GM12801 (cell line): ENCODE results near the gene FH.

ENCODE experiments used
- TF ChIP-seq, protein P1 (sequence below): IDR thresholded peaks from one replicate; pipeline ENCODE4 v1.5.1; 2011; ENCODE audit warnings: control low read depth; ENCODE audit not compliant: insufficient read length; ENCODE audit errors: extremely low read depth

Gene FH

DNA sequence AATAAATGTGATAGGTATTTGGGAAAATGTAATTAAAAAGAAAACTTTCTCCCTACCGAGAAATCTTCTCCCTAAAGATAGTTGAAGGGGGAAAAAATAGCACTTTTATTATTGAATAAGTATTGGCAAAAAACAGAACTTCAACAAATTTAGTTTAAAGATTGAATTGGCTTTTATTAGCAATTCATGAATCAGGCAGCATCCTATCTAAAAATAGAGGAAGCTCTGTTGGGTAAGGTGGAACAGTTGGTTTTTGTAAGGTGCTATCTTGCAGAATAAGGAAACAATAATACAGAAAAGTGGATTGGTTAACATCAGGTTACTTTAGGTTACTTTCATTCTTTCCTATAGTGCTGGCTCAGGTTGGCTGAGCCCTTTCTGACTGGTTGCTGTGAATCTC lies 62.8 kb downstream of the FH start:
- TF ChIP-seq, protein P1, sequence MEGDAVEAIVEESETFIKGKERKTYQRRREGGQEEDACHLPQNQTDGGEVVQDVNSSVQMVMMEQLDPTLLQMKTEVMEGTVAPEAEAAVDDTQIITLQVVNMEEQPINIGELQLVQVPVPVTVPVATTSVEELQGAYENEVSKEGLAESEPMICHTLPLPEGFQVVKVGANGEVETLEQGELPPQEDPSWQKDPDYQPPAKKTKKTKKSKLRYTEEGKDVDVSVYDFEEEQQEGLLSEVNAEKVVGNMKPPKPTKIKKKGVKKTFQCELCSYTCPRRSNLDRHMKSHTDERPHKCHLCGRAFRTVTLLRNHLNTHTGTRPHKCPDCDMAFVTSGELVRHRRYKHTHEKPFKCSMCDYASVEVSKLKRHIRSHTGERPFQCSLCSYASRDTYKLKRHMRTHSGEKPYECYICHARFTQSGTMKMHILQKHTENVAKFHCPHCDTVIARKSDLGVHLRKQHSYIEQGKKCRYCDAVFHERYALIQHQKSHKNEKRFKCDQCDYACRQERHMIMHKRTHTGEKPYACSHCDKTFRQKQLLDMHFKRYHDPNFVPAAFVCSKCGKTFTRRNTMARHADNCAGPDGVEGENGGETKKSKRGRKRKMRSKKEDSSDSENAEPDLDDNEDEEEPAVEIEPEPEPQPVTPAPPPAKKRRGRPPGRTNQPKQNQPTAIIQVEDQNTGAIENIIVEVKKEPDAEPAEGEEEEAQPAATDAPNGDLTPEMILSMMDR = no peak

DNA sequence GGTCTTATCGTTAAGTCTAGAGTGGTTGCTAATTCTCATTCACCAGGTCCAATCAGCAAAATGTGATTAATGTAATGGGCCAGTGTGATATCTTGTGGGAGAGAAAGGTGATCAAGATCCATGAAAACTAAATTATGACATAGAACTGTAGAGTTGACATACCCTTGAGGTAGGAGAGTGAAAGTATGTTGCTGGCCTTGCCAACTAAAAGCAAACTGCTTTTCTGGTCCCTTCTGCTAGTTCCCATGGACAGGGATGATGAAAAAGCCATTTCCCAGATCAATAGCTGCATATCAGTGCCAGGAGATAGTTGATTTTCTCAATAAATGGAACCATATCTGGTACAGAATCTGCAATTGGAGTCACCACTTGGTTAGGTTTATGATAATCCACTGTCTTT lies 65.8 kb downstream of the FH start:
- TF ChIP-seq, protein P1 = no peak

DNA sequence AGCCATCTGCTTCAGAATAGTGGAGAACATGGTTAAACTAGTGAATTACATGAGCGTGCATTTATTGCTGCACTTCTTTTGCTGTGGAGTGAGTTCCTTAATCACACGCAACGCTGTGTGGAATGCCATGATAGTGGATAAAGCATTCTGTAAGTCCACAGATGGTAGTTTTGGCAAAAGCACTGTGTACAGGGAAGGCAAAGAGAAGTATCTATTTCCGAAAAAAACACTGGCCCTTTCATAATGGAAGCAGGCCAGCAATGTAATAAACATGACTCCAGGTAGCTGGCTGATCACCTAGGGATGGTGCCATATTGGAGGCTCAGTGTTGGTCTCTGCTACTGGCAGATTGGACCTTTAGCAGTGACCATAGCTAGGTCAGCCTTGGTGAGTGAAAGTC lies 67.6 kb downstream of the FH start:
- TF ChIP-seq, protein P1 = no peak
